GM21367 (cell line): ENCODE measurements around the gene ARRB1.

Experiments
- ATAC-seq: cut with Tn5 transposase; IDR thresholded peaks from one replicate; pipeline ENCODE4 v1.9.1; 2021; ENCODE audit not compliant: unreplicated experiment

ARRB1 gene

DNA sequence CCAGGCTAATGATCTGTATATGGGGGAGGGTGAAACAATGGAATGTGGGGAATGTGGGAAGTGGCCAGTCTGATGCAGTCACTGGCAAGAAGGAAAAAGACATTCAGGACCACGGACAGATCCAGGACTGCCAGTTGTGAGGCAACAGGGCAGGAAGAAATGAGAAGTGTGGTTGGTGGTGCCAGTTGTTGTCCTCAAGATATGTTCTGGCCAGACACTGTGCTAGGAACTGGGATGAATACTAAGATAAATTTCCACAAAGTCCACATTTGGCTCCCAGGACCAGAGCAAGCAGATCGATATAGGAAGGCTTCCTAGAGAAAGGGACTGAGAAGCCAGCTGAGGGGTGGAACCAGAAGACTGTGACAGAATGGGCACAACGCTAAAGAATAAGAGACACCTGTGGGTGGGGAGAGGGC is 117.7 kb downstream of the ARRB1 start:
- no peak for ATAC-seq

DNA sequence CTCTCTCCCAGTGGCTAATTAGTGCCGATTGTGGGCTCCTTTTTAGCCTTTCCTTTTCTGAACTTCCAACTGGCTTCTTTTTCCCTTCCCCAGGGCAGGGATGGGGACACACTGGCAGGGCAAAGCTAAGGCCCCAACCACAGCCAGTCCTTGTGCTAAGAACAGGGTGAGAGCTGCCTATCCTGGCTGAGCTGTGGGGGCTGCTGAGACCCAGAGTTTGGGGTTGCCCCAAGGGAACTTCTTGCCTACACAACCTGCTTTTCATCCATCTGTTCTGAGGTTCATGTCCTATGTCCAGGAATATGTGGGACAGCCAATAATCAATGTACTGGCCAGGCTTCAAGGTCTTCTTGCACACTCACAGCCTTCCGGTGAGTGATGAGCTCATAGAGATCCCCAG is 120.8 kb downstream of the ARRB1 start:
- no peak for ATAC-seq

DNA sequence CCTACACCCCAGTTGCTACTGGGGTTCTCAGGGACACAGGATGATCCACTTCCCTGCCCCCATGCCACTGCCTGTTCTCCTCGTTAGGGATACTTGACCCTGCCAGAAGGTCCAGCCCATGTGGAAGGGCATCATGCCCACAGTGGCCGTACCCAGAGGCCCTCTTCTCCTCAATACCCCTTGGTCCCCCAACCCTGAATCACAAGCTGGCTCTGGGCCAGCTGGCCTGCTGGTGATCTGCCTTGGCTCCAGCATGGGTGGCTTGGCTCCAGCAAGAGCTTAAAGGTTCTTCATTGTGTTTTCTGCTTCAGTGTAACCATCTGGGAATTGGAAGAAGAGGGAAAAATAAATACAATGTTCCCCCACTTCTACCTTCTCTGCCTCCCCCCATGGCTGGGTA is 122.0 kb downstream of the ARRB1 start:
- no peak for ATAC-seq

DNA sequence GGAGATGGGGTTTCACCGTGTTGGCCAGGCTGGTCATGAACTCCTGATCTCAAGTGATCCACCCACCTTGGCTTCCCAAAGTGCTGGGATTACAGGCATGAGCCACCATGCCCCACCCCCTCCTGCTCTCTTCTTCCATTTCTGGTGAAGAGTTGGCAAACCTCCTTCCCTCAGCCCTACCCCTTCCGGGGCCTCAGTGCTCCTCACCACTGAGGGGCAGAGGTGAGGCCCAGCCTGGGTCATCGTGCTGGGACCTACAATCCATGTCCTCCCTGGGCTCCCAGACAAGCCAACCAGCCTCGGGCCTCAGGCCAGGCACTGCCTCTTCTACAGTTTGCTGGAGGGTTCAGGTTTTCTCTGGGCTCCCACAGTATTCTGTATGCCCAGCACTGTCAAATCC is 125.7 kb downstream of the ARRB1 start:
- no peak for ATAC-seq

DNA sequence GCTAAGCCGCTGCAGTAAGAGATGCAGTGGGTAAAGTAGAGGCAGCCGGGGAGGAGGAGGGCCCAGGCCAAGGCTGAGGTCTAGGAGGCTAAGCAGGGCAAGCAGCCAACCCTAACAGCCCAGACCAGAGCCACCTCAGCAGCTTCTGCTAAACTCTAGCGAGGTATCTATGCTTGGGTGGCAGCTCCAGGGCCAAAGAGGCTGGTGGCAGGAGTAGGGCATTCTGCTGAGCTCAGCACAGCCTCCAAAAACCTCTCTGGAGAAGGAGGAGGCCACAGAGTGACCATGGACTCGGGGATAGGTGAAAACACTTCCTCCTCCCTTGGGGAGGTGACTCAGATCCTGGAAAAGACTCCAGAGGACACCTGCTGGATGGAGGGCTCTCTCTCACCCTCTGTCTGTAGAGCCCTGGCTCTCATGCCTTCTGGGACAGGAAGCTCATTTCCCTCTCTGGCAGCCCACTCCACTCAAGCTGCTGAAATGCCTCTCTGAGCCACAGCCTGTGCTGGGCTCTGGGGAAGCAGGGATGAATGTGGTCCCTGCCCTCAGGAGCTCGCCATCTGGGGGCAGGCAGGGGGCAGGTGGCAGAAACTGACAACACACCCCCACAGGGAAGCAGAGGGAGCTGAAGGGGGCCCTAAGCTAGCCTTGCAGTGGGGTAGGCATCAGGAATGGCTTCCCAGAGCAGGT is 127.4 kb downstream of the ARRB1 start:
- ATAC-seq = no peak

DNA sequence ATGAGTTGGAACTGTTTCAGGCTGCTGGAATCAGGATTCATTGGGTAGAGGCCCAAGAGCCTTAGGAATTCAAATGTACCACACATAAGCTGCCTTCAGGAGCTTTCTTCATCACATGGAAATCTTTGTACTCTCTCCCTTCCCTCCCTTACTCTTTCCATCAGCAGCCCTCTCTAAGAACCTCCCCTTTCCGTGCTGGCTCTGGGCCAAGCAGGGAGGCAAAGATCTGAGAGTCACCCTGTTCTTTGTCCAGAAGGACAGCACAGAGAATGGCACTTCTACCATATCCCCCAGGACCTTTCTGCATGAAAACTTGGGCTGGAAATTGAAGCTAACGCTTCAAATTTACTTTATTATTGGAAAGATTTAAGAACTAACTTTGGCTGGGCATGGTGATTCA is 131.6 kb downstream of the ARRB1 start:
- no peak for ATAC-seq

DNA sequence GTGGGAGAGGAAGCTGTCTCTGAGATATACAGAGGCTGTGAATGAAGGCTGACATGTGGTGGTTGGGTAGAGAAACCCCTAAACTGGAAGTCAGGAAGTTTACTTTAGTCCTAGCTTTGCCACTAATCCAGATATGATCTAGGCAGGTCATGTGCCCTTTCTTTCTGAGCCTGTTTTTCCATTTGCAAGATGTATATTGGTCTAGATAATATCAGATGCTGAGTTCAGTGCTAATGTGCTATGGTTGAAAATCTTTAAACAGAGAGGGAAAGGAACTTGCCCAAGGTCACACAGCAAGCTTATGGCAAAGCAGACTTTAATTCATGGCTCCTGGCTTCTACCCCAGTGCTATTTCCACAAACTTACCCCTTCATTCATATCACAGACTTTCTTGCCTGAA is 136.6 kb downstream of the ARRB1 start:
- ATAC-seq = no peak

DNA sequence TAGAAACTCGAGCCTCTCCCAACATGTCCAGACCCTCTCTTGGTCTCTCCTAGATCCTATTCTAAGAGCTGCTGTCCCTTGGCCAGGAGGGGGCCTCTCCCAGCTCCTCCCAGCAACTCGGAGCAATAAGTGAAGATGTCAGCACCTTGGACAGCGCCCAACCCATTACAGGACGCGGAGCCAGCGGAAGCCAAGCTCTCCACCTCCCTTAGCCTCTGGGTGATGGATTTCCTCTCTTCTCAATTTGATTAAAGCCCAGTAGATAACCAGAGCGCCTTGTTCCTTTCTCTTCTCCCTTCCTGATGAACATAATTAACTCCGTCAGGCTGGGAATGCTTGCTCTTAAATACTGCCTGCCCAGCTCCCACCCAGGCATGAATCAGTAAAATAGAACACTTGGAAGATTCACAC is 137.0 kb downstream of the ARRB1 start:
- ATAC-seq = no peak
